ENCODE data around the gene ESAM. TPM values are rescaled to one million over a fixed set of nuclear protein-coding genes. Genes with fewer than 3 reads are reported as not detected.

The ESAM gene
- polyA plus RNA-seq, 3 donors, result 0.18 to 0.74 (median 0.49) TPM

- Mint-ChIP-seq H3K9me3 (peaks cover 0 to 10% (median 2%) of the 10 kb centered on the region in 7 donors), H3K36me3 (peaks cover 36 to 45% of the 10 kb centered on the region in 2 donors), H3K4me3 (no peak overlapping the region), H3K27ac (no peak overlapping the region), H3K27me3 (ENCODE audit: low read depth in 3 of 3) (peaks cover 12 to 21% (median 17%) of the 10 kb centered on the region in 3 donors), H3K4me1 (peaks cover 17% of the 10 kb centered on the region)
- peaks cover 5% of the 10 kb centered on the region for H4K20me1 ChIP-seq (ENCODE audit: insufficient read depth, low read length)
- H3K27ac ChIP-seq (ENCODE audit: low read depth in 1 of 2, low read length in 2 of 2), result no peak overlapping the region
- H2AFZ ChIP-seq (ENCODE audit: insufficient read depth, low read depth, low read length, poor library complexity, severe bottlenecking), result no peak overlapping the region
- H3K79me2 ChIP-seq (ENCODE audit: insufficient read depth, low read length), result no peaks in the 10 kb centered on the region
- peaks cover 17 to 22% of the 10 kb centered on the region in 2 donors for H3K4me1 ChIP-seq (ENCODE audit: control insufficient read depth in 1 of 2, insufficient read depth in 2 of 2, low read length in 2 of 2)
- H3K9ac ChIP-seq (ENCODE audit: insufficient read depth, low read length, poor library complexity, severe bottlenecking), result no peak overlapping the region
- no peak for DNase-seq
- peaks cover 12 to 18% of the 10 kb centered on the region in 2 donors for H3K27me3 ChIP-seq (ENCODE audit: control insufficient read depth in 2 of 2, insufficient read depth in 2 of 2, low read length in 2 of 2)
- H3K4me3 ChIP-seq (replicated peaks in 1 of 3; ENCODE audit: low read depth in 2 of 3, low read length in 3 of 3), result no peak overlapping the region
- no CpG with 5 or more reads among the region's 2 CpGs for WGBS (ENCODE audit: insufficient coverage)
- H3K36me3 ChIP-seq (replicated peaks in 1 of 2; ENCODE audit: control insufficient read depth in 1 of 2, insufficient read depth in 2 of 2, low read length in 2 of 2), result peaks cover 14 to 62% of the 10 kb centered on the region in 2 donors
- peaks cover 0 to 8% of the 10 kb centered on the region in 2 donors for H3K9me3 ChIP-seq (replicated peaks in 1 of 2; ENCODE audit: control insufficient read depth in 1 of 2, insufficient read depth in 1 of 2, low read length in 2 of 2)
- H3K4me2 ChIP-seq (replicated peaks; ENCODE audit: extremely low read depth, low read length, poor library complexity, severe bottlenecking), result no peak overlapping the region
- intact Hi-C loops (cut with micrococcal nuclease), result no loop called here
- no peak for TF ChIP-seq CTCF (IDR thresholded peaks at IDR 0.05)
Measured at GRCh38 chr11:124766156-124766555, 4.1 kb upstream of the ESAM start.

- H3K36me3 ChIP-seq (replicated peaks in 1 of 2; ENCODE audit: control insufficient read depth in 1 of 2, insufficient read depth in 2 of 2, low read length in 2 of 2), result peaks cover 12 to 37% of the 10 kb centered on the region in 2 donors
- H4K20me1 ChIP-seq (ENCODE audit: insufficient read depth, low read length), result peaks cover 5% of the 10 kb centered on the region
- H3K9me3 Mint-ChIP-seq, result peaks cover 0 to 23% (median 12%) of the 10 kb centered on the region in 7 donors
- DNase-seq, result peak; percentile 26 to 49 (median 32)
- no peak overlapping the region for H3K27ac ChIP-seq (ENCODE audit: low read depth in 1 of 2, low read length in 2 of 2)
- peaks cover 25 to 31% of the 10 kb centered on the region in 2 donors for H3K36me3 Mint-ChIP-seq
- peaks cover 3 to 14% of the 10 kb centered on the region in 2 donors for H3K9me3 ChIP-seq (replicated peaks in 1 of 2; ENCODE audit: control insufficient read depth in 1 of 2, insufficient read depth in 1 of 2, low read length in 2 of 2)
- H3K4me2 ChIP-seq (replicated peaks; ENCODE audit: extremely low read depth, low read length, poor library complexity, severe bottlenecking), result peak overlapping the region; percentile 96
- H3K4me1 ChIP-seq (ENCODE audit: control insufficient read depth in 1 of 2, insufficient read depth in 2 of 2, low read length in 2 of 2), result peaks cover 43 to 50% of the 10 kb centered on the region in 2 donors
- H3K4me1 Mint-ChIP-seq, result peaks cover 40% of the 10 kb centered on the region
- H3K4me3 ChIP-seq (replicated peaks in 1 of 3; ENCODE audit: low read depth in 2 of 3, low read length in 3 of 3), result peak overlapping the region; percentile 38 to 80 (median 42)
- H3K27ac Mint-ChIP-seq, result peak overlapping the region in 2 of 7 donors; percentile 40 to 85
- H2AFZ ChIP-seq (ENCODE audit: insufficient read depth, low read depth, low read length, poor library complexity, severe bottlenecking), result peak overlapping the region; percentile 77
- H3K4me3 Mint-ChIP-seq, result peak overlapping the region; percentile 90 to 99
- peaks cover 29 to 45% of the 10 kb centered on the region in 2 donors for H3K27me3 ChIP-seq (ENCODE audit: control insufficient read depth in 2 of 2, insufficient read depth in 2 of 2, low read length in 2 of 2)
- H3K79me2 ChIP-seq (ENCODE audit: insufficient read depth, low read length), result no peaks in the 10 kb centered on the region
- 11% methylated on average over 7 of the region's 21 CpGs for WGBS (ENCODE audit: insufficient coverage)
- H3K9ac ChIP-seq (ENCODE audit: insufficient read depth, low read length, poor library complexity, severe bottlenecking), result no peak overlapping the region
- intact Hi-C loops (cut with micrococcal nuclease), result loop anchor here (1.0 kb wide), 1 partner anchor 94 kb away; no protein-coding TSS in a partner anchor
- H3K27me3 Mint-ChIP-seq (ENCODE audit: low read depth in 3 of 3), result peaks cover 39 to 49% (median 45%) of the 10 kb centered on the region in 3 donors
- peak; percentile 94 for TF ChIP-seq CTCF (IDR thresholded peaks at IDR 0.05)
Measured at GRCh38 chr11:124763156-124763947, 1.3 kb upstream of the ESAM start.

All from CD14-positive monocyte (primary cell).